IMR-90 (cell line): ENCODE measurements around the gene C2. TPM values are rescaled to one million over a fixed set of nuclear protein-coding genes. Genes with fewer than 3 reads are reported as not detected.

Experiments used
- ATAC-seq: fragments of 200-7000 bp; cut with Tn5 transposase; 2 replicates; pipeline ENCODE4 v1.9.1; 2020; ENCODE audit warnings: low read depth, mild to moderate bottlenecking, moderate library complexity
- BruUV-seq: library from RNA; stranded (reverse); fragments of 400-500 nt; replicated peaks from 2 replicates; lab custom pipeline; 2021; lab: Mats Ljungman, UMichigan
- CTCF ChIA-PET: fragments of 300-600 bp; formaldehyde crosslinking; extraction: SDS; loops from one replicate; lab custom pipeline; 2021; ENCODE audit warnings: antibody characterized with exemption; lab: Yijun Ruan, JAX
- POLR2A ChIA-PET: fragments of 300-600 bp; sonication (Branson Sonifier 250); formaldehyde crosslinking; loops from one replicate; lab custom pipeline; 2022; ENCODE audit warnings: antibody characterized with exemption; ENCODE audit not compliant: unreplicated experiment; lab: Charles Lee
- DNase-seq: peaks from one replicate; pipeline ENCODE4 v3.0.0; 2013
- H2AFZ ChIP-seq: replicated peaks from 2 replicates; pipeline ENCODE3; 2013; ENCODE audit warnings: low read length, mild to moderate bottlenecking; ENCODE audit not compliant: poor library complexity
- H2AK5ac ChIP-seq: 2 replicates; pipeline ENCODE4 v1.6.1; 2013; ENCODE audit warnings: low read depth, low read length, inconsistent platforms
- H2AK9ac ChIP-seq: replicated peaks from 2 replicates; pipeline ENCODE3; 2013; ENCODE audit warnings: mild to moderate bottlenecking, low read depth, low read length, moderate library complexity; ENCODE audit not compliant: poor library complexity
- H2BK120ac ChIP-seq: 2 replicates; pipeline ENCODE4 v1.6.1; 2013; ENCODE audit warnings: low read depth, low read length, inconsistent platforms
- H2BK15ac ChIP-seq: 3 replicates; pipeline ENCODE4 v1.6.1; 2013; ENCODE audit warnings: low read depth, low read length, inconsistent platforms
- H2BK20ac ChIP-seq: 2 replicates; pipeline ENCODE4 v1.6.1; 2013; ENCODE audit warnings: low read depth, mild to moderate bottlenecking, inconsistent platforms, low read length, moderate library complexity
- H2BK5ac ChIP-seq: 2 replicates; pipeline ENCODE4 v1.6.1; 2013; ENCODE audit warnings: mild to moderate bottlenecking, low read depth, low read length, inconsistent platforms; ENCODE audit not compliant: poor library complexity, severe bottlenecking
- H3K14ac ChIP-seq: replicated peaks from 2 replicates; pipeline ENCODE4 v1.6.1; 2013; ENCODE audit warnings: low read depth, low read length, inconsistent platforms
- H3K18ac ChIP-seq: 2 replicates; pipeline ENCODE4 v1.6.1; 2013; ENCODE audit warnings: low read depth, low read length, control low read depth
- H3K23ac ChIP-seq: 2 replicates; pipeline ENCODE4 v1.6.1; 2013; ENCODE audit warnings: low read depth, low read length, inconsistent platforms
- H3K27ac ChIP-seq: 2 replicates; pipeline ENCODE4 v1.5.1; 2013; ENCODE audit warnings: mild to moderate bottlenecking, control low read depth, low read length; ENCODE audit not compliant: insufficient read depth
- H3K27me3 ChIP-seq: 2 replicates; pipeline ENCODE4 v1.6.1; 2013; ENCODE audit warnings: low read length; ENCODE audit not compliant: control insufficient read depth, insufficient read depth
- H3K36me3 ChIP-seq: 2 replicates; pipeline ENCODE4 v1.6.1; 2013; ENCODE audit warnings: low read length, mixed read lengths; ENCODE audit not compliant: control insufficient read depth, insufficient read depth
- H3K4ac ChIP-seq: 2 replicates; pipeline ENCODE4 v1.6.1; 2013; ENCODE audit warnings: low read depth, low read length, inconsistent platforms
- H3K4me1 ChIP-seq: 2 replicates; pipeline ENCODE4 v1.6.1; 2013; ENCODE audit warnings: low read length, mixed read lengths; ENCODE audit not compliant: control insufficient read depth, insufficient read depth
- H3K4me2 ChIP-seq: 2 replicates; pipeline ENCODE4 v1.6.1; 2013; ENCODE audit warnings: low read depth, mild to moderate bottlenecking, control low read depth, low read length, moderate library complexity
- H3K4me3 ChIP-seq: 2 replicates; pipeline ENCODE4 v1.5.1; 2013; ENCODE audit warnings: low read depth, mild to moderate bottlenecking, control low read depth, low read length, moderate library complexity; ENCODE audit not compliant: insufficient read depth
- H3K56ac ChIP-seq: 2 replicates; pipeline ENCODE4 v1.6.1; 2013; ENCODE audit warnings: low read length, inconsistent platforms; ENCODE audit not compliant: insufficient read depth; ENCODE audit errors: extremely low read depth
- H3K79me1 ChIP-seq, 2 experiments: 2 replicates each; pipeline ENCODE4 v1.6.1; 2013; ENCODE audit warnings: low read length in 2 of 2, inconsistent platforms in 1 of 2, low read depth in 1 of 2
- H3K9ac ChIP-seq: 2 replicates; pipeline ENCODE4 v1.6.1; 2013; ENCODE audit warnings: low read depth, low read length, control low read depth
- H3K9me1 ChIP-seq: 2 replicates; pipeline ENCODE4 v1.6.1; 2013; ENCODE audit warnings: low read length, inconsistent platforms; ENCODE audit not compliant: insufficient read depth
- H3K9me3 ChIP-seq: 2 replicates; pipeline ENCODE4 v1.6.1; 2013; ENCODE audit warnings: low read length; ENCODE audit not compliant: control insufficient read depth, insufficient read depth
- H4K20me1 ChIP-seq: 2 replicates; pipeline ENCODE4 v1.6.1; 2013; ENCODE audit warnings: low read length, inconsistent platforms; ENCODE audit not compliant: insufficient read depth
- H4K5ac ChIP-seq: 2 replicates; pipeline ENCODE4 v1.6.1; 2013; ENCODE audit warnings: mild to moderate bottlenecking, low read depth, low read length, control low read depth
- H4K8ac ChIP-seq, 2 experiments: 2 replicates each; pipeline ENCODE4 v1.6.1; 2013; ENCODE audit warnings: low read depth in 2 of 2, low read length in 2 of 2, control low read depth in 1 of 2, inconsistent platforms in 1 of 2
- H4K91ac ChIP-seq: 2 replicates; pipeline ENCODE4 v1.6.1; 2013; ENCODE audit warnings: low read depth, low read length, inconsistent platforms; ENCODE audit not compliant: insufficient read depth
- MAZ ChIP-seq: IDR thresholded peaks from 2 replicates; pipeline ENCODE4 v1.6.1; 2012; ENCODE audit warnings: low read depth, mild to moderate bottlenecking, low read length, improper control_type of control experiment, moderate library complexity, borderline replicate concordance
- POLR2A ChIP-seq: IDR thresholded peaks from 2 replicates; pipeline ENCODE4 v1.6.1; 2012; ENCODE audit warnings: mild to moderate bottlenecking, low read depth, low read length
- WGBS, 2 experiments: methylation state at CpG; one replicate each; pipeline versions ENCODE4 v1.1.5 to v1.1.7; 2013; ENCODE audit warnings: missing lambda C conversion rate in 2 of 2; ENCODE audit not compliant: insufficient read length in 1 of 2; ENCODE audit errors: extremely low coverage in 2 of 2; 5-methylcytosine and 5-hydroxymethylcytosine counted together
- dilution Hi-C: fragments of 300-500 bp; cut with HindIII; formaldehyde crosslinking; loops from one replicate; pipeline ENCODE4 v1.14.3; 2018; ENCODE audit warnings: low sequenced_read_pairs; ENCODE audit not compliant: unreplicated experiment
- in situ Hi-C: fragments of 300-500 bp; cut with MboI; formaldehyde crosslinking; loops from 3 replicates; pipeline ENCODE4 v1.14.3; 2019; ENCODE audit warnings: low sequenced_read_pairs, inconsistent platforms, mixed read lengths
- intact Hi-C: fragments of 100-400 bp; cut with micrococcal nuclease; formaldehyde crosslinking; loops from 2 replicates; pipeline ENCODE4 v1.10.0; 2022
- polyA plus RNA-seq, 3 experiments: library from polyadenylated mRNA; depleted of rRNA; stranded (reverse); fragments of >200 nt; gene quantifications; 2 replicates each; pipeline ENCODE4 v1.2.3, GENCODE V29; 2012; ENCODE audit warnings: low replicate concordance in 1 of 3
- total RNA-seq: library from RNA; depleted of rRNA; stranded (reverse); fragments of >200 nt; gene quantifications from 2 replicates; pipeline ENCODE4 v1.2.3, GENCODE V29; 2012
- TF ChIP-seq, protein P1 (sequence below): fragments of 150-350 bp; IDR thresholded peaks from 2 replicates; pipeline ENCODE4 v1.6.1; 2017; ENCODE audit warnings: mild to moderate bottlenecking, antibody characterized with exemption, low read length, low read depth

The C2 gene
- total and polyA plus RNA-seq, 2 of the 4 experiments (the other 2 are of a cell fraction) = 0.18 to 0.19 TPM

DNA sequence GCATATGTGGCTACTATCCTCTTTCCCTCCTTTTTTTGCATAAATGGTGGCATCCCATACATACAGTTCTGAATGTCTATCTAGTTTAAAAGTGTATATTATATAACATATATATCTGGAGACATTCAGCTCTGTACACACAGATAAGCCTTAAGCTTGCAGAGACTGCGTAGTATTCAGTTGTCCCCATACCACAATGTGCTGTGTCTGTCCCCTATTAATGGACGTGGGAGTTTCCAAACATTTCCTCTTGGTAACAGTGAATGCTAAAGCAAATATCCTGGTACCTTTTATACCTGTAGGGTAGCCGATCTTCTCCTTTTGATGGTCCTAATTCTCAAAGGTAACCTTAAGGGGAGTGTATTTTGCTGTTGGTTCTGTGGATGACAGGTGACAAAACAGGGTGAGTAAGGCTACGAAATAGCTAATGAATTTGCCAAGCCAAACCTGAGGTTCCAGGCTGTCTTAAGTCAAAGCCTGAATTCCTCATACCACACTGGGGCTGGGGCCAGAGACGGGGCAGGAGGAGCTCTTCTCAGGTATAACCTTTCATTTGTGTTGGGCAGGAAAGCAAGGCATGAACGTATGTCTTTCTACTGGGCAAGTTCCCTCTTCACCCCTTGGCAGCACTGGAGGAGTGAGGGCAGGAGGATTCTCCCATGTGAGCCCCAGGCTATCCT, 7.8 kb upstream of the C2 start:
- Histone ChIP-seq H4K8ac (no peak overlapping the region), H3K56ac (no peak overlapping the region), H3K27ac (no peak overlapping the region), H4K91ac (no peak overlapping the region), H3K23ac (no peak overlapping the region; the same call in 1 of the 2 replicates), H2BK20ac (no peak overlapping the region), H2BK120ac (no peak overlapping the region), H3K79me1 (no peaks in the 10 kb centered on the region), H2AFZ (no peak overlapping the region), H3K4me3 (no peak overlapping the region), H3K27me3 (0 out of 2 replicates have a peak, but pooled peaks cover 2% of the 10 kb centered on the region), H3K36me3 (no peaks in the 10 kb centered on the region), H2BK15ac (no peak overlapping the region), H3K14ac (no peak overlapping the region), H3K9me3 (no peaks in the 10 kb centered on the region), H3K4me1 (peaks cover 5% of the 10 kb centered on the region; the same call in 1 of the 2 replicates), H4K5ac (no peak overlapping the region), H3K9ac (no peak overlapping the region), H2BK5ac (no peak overlapping the region), H3K9me1 (no peaks in the 10 kb centered on the region), H3K4me2 (no peak overlapping the region), H2AK9ac (no peak overlapping the region), H2AK5ac (peak overlapping the region; percentile 46; the same call in 1 of the 2 replicates), H3K4ac (no peak overlapping the region), H4K20me1 (no peaks in the 10 kb centered on the region), H3K18ac (no peak overlapping the region)
- CTCF ChIA-PET = no interaction called here
- in situ Hi-C loops (no loop called here), intact Hi-C loops (no loop called here), dilution Hi-C loops (no loop called here)
- POLR2A ChIA-PET = no interaction called here
- no peak for ATAC-seq
- WGBS, 2 experiments = 67% methylated on average over 1 of the region's 6 CpGs; no CpG with 5 or more reads in 1 of the 2 experiments
- TF ChIP-seq MAZ = no peak
- TF ChIP-seq POLR2A = no peak
- TF ChIP-seq, protein P1, sequence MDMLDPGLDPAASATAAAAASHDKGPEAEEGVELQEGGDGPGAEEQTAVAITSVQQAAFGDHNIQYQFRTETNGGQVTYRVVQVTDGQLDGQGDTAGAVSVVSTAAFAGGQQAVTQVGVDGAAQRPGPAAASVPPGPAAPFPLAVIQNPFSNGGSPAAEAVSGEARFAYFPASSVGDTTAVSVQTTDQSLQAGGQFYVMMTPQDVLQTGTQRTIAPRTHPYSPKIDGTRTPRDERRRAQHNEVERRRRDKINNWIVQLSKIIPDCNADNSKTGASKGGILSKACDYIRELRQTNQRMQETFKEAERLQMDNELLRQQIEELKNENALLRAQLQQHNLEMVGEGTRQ = no peak
- BruUV-seq = no TSS peak
- DNase-seq = no peak
